HG03378 (cell line): ENCODE data around the gene MYLIP.

ENCODE experiments used
- ATAC-seq: cut with Tn5 transposase; IDR thresholded peaks from one replicate; pipeline ENCODE4 v1.9.1; 2021; ENCODE audit warnings: mild to moderate bottlenecking, moderate library complexity; ENCODE audit not compliant: unreplicated experiment

MYLIP gene

GRCh38 chr6:16106991-16107787 lies 21.7 kb upstream of the MYLIP start:
- no peak for ATAC-seq

DNA sequence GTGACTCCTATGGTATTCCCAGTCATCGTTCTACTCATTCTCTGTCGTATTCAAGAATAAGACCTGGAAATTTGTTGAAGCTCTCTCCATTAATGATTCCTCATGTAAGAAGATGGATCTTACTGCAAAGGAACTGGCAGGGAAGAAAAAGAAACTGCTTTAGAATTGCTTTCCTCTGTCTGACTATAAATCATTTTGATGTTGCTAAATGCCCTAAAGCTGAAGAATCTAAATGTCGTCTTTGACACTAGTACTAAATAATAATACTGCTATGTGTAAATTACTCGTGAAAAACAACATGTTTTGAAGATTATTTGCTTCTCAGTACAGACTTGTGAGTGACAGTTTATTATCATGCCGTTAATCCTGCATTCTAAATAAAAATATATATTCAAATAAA lies 20.5 kb upstream of the MYLIP start:
- no peak for ATAC-seq

- ATAC-seq = no peak
Measured at GRCh38 chr6:16108921-16109658, 19.8 kb upstream of the MYLIP start.

DNA sequence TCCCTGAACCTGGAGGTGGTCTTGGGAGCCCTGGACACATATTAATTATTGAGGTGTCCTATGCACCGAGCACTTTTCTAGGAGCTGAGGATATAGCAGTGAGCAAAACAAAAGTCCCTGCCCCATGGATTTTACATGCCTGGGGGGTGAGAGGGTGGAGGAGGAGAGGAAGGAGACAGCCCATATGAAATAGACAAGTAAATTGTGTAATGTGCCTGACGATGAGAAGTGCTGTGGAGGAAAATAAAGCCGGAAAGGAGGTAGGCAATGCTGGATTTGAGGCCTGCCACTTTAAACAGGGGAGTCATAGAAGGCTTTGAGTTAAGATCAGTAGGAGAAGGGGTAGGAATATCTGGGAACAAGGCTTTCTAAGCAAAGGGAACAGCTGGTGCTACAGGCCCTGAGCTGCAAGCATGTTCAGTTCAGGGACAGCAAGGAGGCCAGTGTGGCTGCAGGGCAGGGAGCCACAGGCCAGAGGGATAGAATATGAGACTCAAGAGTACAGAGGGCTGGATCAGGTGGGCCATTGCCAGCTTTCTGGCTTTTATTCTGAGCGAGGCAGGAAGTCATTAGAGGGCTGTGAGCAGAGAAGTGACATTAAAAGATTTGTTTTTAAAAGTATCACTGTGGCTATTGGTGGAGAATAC lies 19.1 kb upstream of the MYLIP start:
- ATAC-seq = no peak

DNA sequence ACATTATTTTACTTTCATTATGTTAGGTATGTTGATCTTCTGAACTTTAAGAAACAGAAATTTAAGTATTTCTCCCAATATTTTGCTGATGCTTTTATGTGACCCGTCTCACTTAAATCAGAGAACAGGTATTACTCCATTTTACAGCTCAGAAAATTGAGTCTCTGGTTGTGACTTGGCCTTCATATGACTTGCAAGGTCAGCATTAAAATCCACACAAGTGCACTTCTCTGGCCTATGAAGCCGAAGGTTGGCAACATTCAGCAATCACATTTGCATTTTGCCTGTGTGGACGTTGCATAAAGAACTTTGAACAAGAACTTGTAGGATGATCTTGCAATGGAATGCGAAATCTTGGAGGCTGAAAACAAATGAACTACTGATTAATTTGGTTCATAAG lies 10.1 kb upstream of the MYLIP start:
- no peak for ATAC-seq

DNA sequence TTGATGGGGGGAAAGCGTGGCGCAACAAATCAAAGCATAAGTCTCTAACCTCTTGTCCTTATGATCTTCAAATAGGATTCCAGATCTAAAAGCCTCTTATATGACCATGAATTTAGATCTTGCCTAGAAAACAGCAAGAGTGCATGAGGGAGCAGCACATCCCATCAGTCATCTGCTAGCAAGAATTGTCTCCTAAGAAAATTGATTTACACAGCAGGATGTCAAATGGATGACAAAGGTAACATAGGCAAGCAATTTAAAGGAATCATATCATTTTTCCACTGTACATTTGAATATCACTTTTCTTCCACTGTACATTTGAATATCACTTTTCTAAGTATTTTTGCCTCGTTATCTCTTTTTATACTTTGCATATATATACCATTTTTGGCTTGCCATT lies 7.5 kb upstream of the MYLIP start:
- no peak for ATAC-seq

- no peak for ATAC-seq
Measured at GRCh38 chr6:16122197-16122596, 6.7 kb upstream of the MYLIP start.

- no peak for ATAC-seq
Measured at GRCh38 chr6:16124198-16125180, 4.4 kb upstream of the MYLIP start.

DNA sequence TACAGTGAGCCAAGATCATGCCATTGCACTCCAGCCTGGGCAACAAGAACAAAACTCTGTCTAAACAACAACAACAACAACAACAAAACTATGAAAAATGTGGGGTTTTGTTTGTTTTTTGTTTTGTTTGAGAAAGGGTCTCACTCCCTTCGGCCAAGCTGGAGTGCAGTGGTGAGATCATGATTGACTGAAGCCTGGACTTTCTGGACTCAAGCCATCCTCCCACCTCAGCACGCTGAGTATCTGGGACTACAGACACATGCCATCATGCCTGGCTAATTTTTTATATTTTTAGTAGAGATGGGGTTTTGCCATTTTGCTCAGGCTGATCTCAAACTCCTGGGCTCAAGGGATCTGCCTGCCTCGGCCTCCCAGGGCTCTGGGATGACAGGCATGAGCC lies 2.8 kb upstream of the MYLIP start:
- no peak for ATAC-seq

DNA sequence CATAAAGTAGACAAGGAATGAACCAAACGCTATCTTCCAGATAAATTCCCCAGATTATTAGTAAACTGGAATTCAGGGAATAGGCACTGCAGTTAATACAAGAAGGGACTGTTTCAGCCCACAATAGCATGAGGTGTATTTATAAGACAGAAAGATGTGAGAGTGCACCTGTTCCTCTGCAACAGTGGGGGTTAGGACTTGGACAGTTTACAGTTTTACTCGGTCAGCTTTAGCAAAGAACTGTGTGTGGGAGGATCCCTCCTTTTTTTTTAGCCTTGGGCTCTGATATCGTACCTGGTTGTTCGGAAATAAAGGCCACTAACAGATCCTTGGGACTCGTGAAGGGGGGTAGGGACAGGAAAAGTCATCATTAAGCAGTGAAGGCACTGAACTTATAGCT lies 2.0 kb upstream of the MYLIP start:
- no peak for ATAC-seq

- no peak for ATAC-seq
Measured at GRCh38 chr6:16127471-16127870, 1.4 kb upstream of the MYLIP start.

GRCh38 chr6:16129623-16130401 lies 926 bp downstream of the MYLIP start:
- no peak for ATAC-seq

GRCh38 chr6:16130437-16130891 lies 1.6 kb downstream of the MYLIP start:
- ATAC-seq = no peak

- ATAC-seq = peak; percentile 79
Measured at GRCh38 chr6:16130932-16131387, 2.1 kb downstream of the MYLIP start.

- no peak for ATAC-seq
Measured at GRCh38 chr6:16132909-16133308, 4.0 kb downstream of the MYLIP start.

GRCh38 chr6:16134430-16134829 lies 5.5 kb downstream of the MYLIP start:
- ATAC-seq = no peak

GRCh38 chr6:16135066-16135465 lies 6.2 kb downstream of the MYLIP start:
- no peak for ATAC-seq

GRCh38 chr6:16136091-16136490 lies 7.2 kb downstream of the MYLIP start:
- ATAC-seq = no peak

GRCh38 chr6:16136621-16137450 lies 8.0 kb downstream of the MYLIP start:
- no peak for ATAC-seq
